ENCODE results near the gene TOMM22. TPM values are rescaled to one million over a fixed set of nuclear protein-coding genes. Genes with fewer than 3 reads are reported as not detected.

Gene TOMM22
- total RNA-seq, 4 donors from 2014 or later, result 25.7 to 36.8 (median 32.2) TPM

GRCh38 chr22:38653741-38654140 lies 28.0 kb upstream of the TOMM22 start:
- Histone ChIP-seq H3K36me3 (no peaks in the 10 kb centered on the region), H3K4me3 (no peak overlapping the region), H3K9me3 (no peaks in the 10 kb centered on the region), H3K27ac (replicated peaks in 1 of 4) (no peak overlapping the region), H3K27me3 (no peaks in the 10 kb centered on the region), H3K4me1 (peaks cover 16 to 28% (median 22%) of the 10 kb centered on the region in 4 donors)
- no peak for DNase-seq (ENCODE audit: extremely low spot score)
- WGBS, result 97% methylated on average over 8 of the region's 8 CpGs
- intact Hi-C loops (cut with DNase I), result no loop called here
- no peak for TF ChIP-seq POLR2A (IDR thresholded peaks at IDR 0.05; ENCODE audit: low read depth)
- no peak for TF ChIP-seq POLR2AphosphoS5 (IDR thresholded peaks at IDR 0.05)
- TF ChIP-seq CTCF (IDR thresholded peaks at IDR 0.05), result no peak
- TF ChIP-seq EP300 (IDR thresholded peaks at IDR 0.05), result no peak

- H3K36me3 ChIP-seq, result peaks cover 0 to 3% (median under 1%) of the 10 kb centered on the region in 4 donors
- peak overlapping the region; percentile 83 to 96 (median 88) for H3K4me3 ChIP-seq
- H3K27me3 ChIP-seq, result no peaks in the 10 kb centered on the region
- no peak for DNase-seq (ENCODE audit: extremely low spot score)
- WGBS, result 12% methylated on average over 5 of the region's 22 CpGs
- TF ChIP-seq CTCF (IDR thresholded peaks at IDR 0.05) (no peak), POLR2AphosphoS5 (IDR thresholded peaks at IDR 0.05) (no peak)
- H3K4me1 ChIP-seq, result peaks cover 16 to 30% (median 22%) of the 10 kb centered on the region in 4 donors
- H3K9me3 ChIP-seq, result no peaks in the 10 kb centered on the region
- intact Hi-C loops (cut with DNase I), result no loop called here
- peak overlapping the region; percentile 85 to 90 (median 89) for H3K27ac ChIP-seq (replicated peaks in 1 of 4)
Measured at GRCh38 chr22:38655519-38656255, 26.1 kb upstream of the TOMM22 start.

- H3K36me3 ChIP-seq, result peaks cover 0 to 10% (median 7%) of the 10 kb centered on the region in 4 donors
- DNase-seq (ENCODE audit: extremely low spot score), result peak; percentile 97
Measured at GRCh38 chr22:38656256-38657044, 25.3 kb upstream of the TOMM22 start, which contains the start of the genes CBY1 and FAM227A. CBY1 (plus strand) TSS chr22:38656638; CDS start chr22:38668055, 11,417 bp downstream. FAM227A (minus strand) TSS chr22:38656392; CDS start chr22:38650168, 6,224 bp downstream.

More at GRCh38 chr22:38656256-38657044, 25.3 kb upstream of the TOMM22 start, which contains the start of the genes CBY1 and FAM227A:
- TF ChIP-seq CTCF (IDR thresholded peaks at IDR 0.05) (no peak), POLR2AphosphoS5 (IDR thresholded peaks at IDR 0.05) (peak; percentile 83 to 84)
- Histone ChIP-seq H3K27ac (replicated peaks in 1 of 4) (peak within 1 kb of the TSS; percentile 85 to 90 (median 89)), H3K9me3 (no peaks in the 10 kb centered on the region), H3K4me3 (peak within 1 kb of the TSS; percentile 83 to 96 (median 88)), H3K4me1 (peaks cover 16 to 30% (median 22%) of the 10 kb centered on the region in 4 donors), H3K27me3 (no peaks in the 10 kb centered on the region)
- intact Hi-C loops (cut with DNase I), result no loop called here
- WGBS, result 0% methylated on average over 8 of the region's 66 CpGs

Data from esophagus muscularis mucosa (tissue), 4 donors.